K562 (cell line): ENCODE data around the gene FAM177B. TPM values are rescaled to one million over a fixed set of nuclear protein-coding genes. Genes with fewer than 3 reads are reported as not detected.

Experiments used
- CCAR2 ChIP-seq: fragments of 200-400 bp; formaldehyde crosslinking; IDR thresholded peaks from 2 replicates; pipeline ENCODE4 v1.6.1; 2017; ENCODE audit warnings: mild to moderate bottlenecking, low read depth, low read length
- ELF2 ChIP-seq: fragments of 250-450 bp; sonication (Bioruptor Pico); IDR thresholded peaks from 2 replicates; pipeline ENCODE4 v1.5.0; 2021; ENCODE audit warnings: mild to moderate bottlenecking
- ESRRA ChIP-seq: fragments of 450-650 bp; IDR thresholded peaks from 2 replicates; pipeline ENCODE4 v1.6.1; 2014; ENCODE audit warnings: low read depth, mild to moderate bottlenecking, moderate library complexity, borderline replicate concordance
- KHSRP ChIP-seq: fragments of 450-650 bp; IDR thresholded peaks from 2 replicates; pipeline ENCODE4 v1.6.1; 2017
- MAFF ChIP-seq: IDR thresholded peaks from 2 replicates; pipeline ENCODE4 v1.6.1; 2012; ENCODE audit warnings: low read length, improper control_type of control experiment
- MCM3 ChIP-seq: fragments of 450-650 bp; IDR thresholded peaks from 2 replicates; pipeline ENCODE4 v1.6.1; 2016
- NCOA1 ChIP-seq: fragments of 450-650 bp; IDR thresholded peaks from 2 replicates; pipeline ENCODE4 v1.6.1; 2016; ENCODE audit warnings: low read depth
- PHB ChIP-seq: fragments of 250-450 bp; sonication (Bioruptor Pico); IDR thresholded peaks from 2 replicates; pipeline ENCODE4 v1.5.0; 2021
- SMAD4 ChIP-seq: fragments of 250-450 bp; sonication (Bioruptor Pico); conservative IDR thresholded peaks from 2 replicates; pipeline ENCODE4 v1.8.0; 2021; ENCODE audit warnings: inconsistent platforms, mild to moderate bottlenecking, moderate library complexity
- SRSF9 ChIP-seq: fragments of 200-400 bp; formaldehyde crosslinking; IDR thresholded peaks from 2 replicates; pipeline ENCODE4 v1.6.1; 2017; ENCODE audit warnings: low read depth, low read length, borderline replicate concordance
- TARDBP ChIP-seq: fragments of 450-650 bp; IDR thresholded peaks from 2 replicates; pipeline ENCODE4 v1.6.1; 2016
- TBP ChIP-seq: optimal IDR thresholded peaks from 2 replicates; pipeline ENCODE3; 2011; ENCODE audit warnings: low read depth, low read length, improper control_type of control experiment
- ZNF717 ChIP-seq: fragments of 250-450 bp; sonication (Bioruptor Pico); IDR thresholded peaks from 2 replicates; pipeline ENCODE4 v1.5.0; 2021
- ZNF778 ChIP-seq: fragments of 450-650 bp; formaldehyde crosslinking; IDR thresholded peaks from 2 replicates; pipeline ENCODE4 v1.4.0; 2020; ENCODE audit warnings: mild to moderate bottlenecking, moderate library complexity
- polyA plus RNA-seq, 8 experiments: library from polyadenylated mRNA; depleted of rRNA in 4 of 8; stranded (reverse) in 5 of 8; unstranded in 3 of 8; fragments of >200 nt; fragmentation: Nextera tagmentation in 2 of 8; fragmentation: Illumina TruSeq in 1 of 8; extraction: Ambion mirVana in 2 of 8; extraction: Trizol in 1 of 8; gene quantifications; 2 replicates each; pipeline versions ENCODE4 v1.2.1 to v1.2.3, GENCODE V29; 2011 to 2014; ENCODE audit warnings: inconsistent platforms in 1 of 8, missing spikeins in 1 of 8
- total RNA-seq, 7 experiments: library from RNA; depleted of rRNA in 6 of 7; stranded (reverse); fragments of >200 nt in 6 of 7; fragmentation: Illumina TruSeq in 2 of 7; extraction: Trizol in 2 of 7; gene quantifications; 2 replicates each; pipeline versions ENCODE4 v1.2.1 to v1.2.3, GENCODE V29; 2011 to 2021; ENCODE audit warnings: low replicate concordance in 1 of 7
- TF ChIP-seq, protein P1 (sequence below): sonication (generic); formaldehyde crosslinking; IDR thresholded peaks from 2 replicates; pipeline ENCODE4 v1.8.1; 2023; ENCODE audit warnings: mild to moderate bottlenecking, missing genetic modification reagents, moderate library complexity
- TF ChIP-seq, protein P2 (sequence below): fragments of 450-650 bp; IDR thresholded peaks from 2 replicates; pipeline ENCODE4 v1.6.1; 2016
- TF ChIP-seq, protein P3 (sequence below): fragments of 450-650 bp; IDR thresholded peaks from 2 replicates; pipeline ENCODE4 v1.6.1; 2017; ENCODE audit warnings: antibody characterized with exemption, mild to moderate bottlenecking
- TF ChIP-seq, protein P4 (sequence below): fragments of 450-650 bp; IDR thresholded peaks from one replicate; pipeline ENCODE4 v1.6.1; 2018; ENCODE audit warnings: mild to moderate bottlenecking, moderate library complexity; ENCODE audit not compliant: partially characterized antibody
- TF ChIP-seq, protein P5 (sequence below), 3 experiments: fragments of 200-800 bp in 1 of 3; sonication (Bioruptor generic) in 1 of 3; sonication (generic) in 1 of 3; formaldehyde crosslinking in 1 of 3; IDR thresholded peaks; 2 replicates each; pipeline versions ENCODE4 v1.6.1 to v1.8.0; 2016 to 2022; ENCODE audit warnings: mild to moderate bottlenecking in 2 of 3, missing compliant biosample characterization in 2 of 3, missing genetic modification characterization in 2 of 3, missing genetic modification reagents in 1 of 3
- TF ChIP-seq, protein P6 (sequence below): sonication (generic); formaldehyde crosslinking; IDR thresholded peaks from 2 replicates; pipeline ENCODE4 v1.9.0; 2022; ENCODE audit warnings: mild to moderate bottlenecking, missing genetic modification reagents

The FAM177B gene
- total and polyA plus RNA-seq, 9 of the 15 experiments (the other 6 are each of a cell fraction or from before 2014, with no cell fraction given): not detected

DNA sequence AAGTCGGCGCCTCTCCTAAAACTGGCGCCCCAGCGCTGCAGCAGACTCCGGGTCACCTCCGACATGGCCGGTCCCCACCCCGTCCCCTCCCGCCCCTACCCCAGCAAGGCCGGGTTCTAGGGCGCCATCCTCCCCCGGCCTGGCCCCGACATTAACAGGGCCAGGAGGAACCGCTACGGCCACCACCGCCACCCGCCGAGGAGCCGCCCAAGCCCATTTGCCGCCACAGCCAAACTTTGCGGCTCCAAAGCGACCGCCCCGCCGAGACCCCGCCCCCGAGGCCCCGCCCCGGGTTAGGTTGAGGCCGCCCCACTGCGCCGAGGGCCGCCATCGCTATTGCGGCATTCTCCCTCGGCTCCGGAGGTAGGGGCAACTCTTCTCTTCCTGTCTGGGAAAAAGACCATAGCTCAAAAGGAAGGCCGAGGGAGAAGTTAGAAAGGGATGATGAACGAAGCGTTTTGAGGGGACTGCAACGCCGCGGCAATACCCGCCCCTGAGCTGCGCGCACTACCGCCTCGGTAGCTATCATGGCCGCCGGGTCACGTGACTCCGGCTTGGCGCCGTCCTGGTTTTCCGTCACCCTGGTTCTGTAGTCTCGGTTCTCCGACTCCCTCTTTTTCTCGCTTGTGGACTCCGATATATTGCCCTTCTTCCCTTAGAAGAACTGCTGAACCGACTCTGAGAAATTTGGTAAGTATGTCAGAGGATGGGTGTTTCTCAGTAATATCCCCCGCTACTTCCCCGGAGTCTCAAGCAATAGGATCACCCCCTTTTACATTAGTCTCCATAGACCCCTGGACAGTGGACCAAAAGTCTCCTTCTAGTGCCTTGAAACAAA is 24.5 kb upstream of the FAM177B start, which contains the start of the genes AIDA and BROX (continued):
- TF ChIP-seq MAFF (no peak), MCM3 (no peak), NCOA1 (0 out of 2 replicates have a peak, but pooled peaks have one; percentile 11), SRSF9 (no peak), ZNF778 (CRISPR knock-in tag) (no peak), TBP (no peak), TARDBP (peak; percentile 80; the same call in 1 of the 2 replicates), CCAR2 (no peak), ELF2 (peak; percentile 100), PHB (CRISPR knock-in tag) (no peak), ZNF717 (CRISPR knock-in tag) (no peak), KHSRP (no peak), ESRRA (no peak), SMAD4 (CRISPR knock-in tag) (peak; percentile 54)
- TF ChIP-seq, protein P1, sequence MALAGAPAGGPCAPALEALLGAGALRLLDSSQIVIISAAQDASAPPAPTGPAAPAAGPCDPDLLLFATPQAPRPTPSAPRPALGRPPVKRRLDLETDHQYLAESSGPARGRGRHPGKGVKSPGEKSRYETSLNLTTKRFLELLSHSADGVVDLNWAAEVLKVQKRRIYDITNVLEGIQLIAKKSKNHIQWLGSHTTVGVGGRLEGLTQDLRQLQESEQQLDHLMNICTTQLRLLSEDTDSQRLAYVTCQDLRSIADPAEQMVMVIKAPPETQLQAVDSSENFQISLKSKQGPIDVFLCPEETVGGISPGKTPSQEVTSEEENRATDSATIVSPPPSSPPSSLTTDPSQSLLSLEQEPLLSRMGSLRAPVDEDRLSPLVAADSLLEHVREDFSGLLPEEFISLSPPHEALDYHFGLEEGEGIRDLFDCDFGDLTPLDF (CRISPR knock-in tag): peak; percentile 65
- TF ChIP-seq, protein P2, sequence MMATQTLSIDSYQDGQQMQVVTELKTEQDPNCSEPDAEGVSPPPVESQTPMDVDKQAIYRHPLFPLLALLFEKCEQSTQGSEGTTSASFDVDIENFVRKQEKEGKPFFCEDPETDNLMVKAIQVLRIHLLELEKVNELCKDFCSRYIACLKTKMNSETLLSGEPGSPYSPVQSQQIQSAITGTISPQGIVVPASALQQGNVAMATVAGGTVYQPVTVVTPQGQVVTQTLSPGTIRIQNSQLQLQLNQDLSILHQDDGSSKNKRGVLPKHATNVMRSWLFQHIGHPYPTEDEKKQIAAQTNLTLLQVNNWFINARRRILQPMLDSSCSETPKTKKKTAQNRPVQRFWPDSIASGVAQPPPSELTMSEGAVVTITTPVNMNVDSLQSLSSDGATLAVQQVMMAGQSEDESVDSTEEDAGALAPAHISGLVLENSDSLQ: no peak
- TF ChIP-seq, protein P3, sequence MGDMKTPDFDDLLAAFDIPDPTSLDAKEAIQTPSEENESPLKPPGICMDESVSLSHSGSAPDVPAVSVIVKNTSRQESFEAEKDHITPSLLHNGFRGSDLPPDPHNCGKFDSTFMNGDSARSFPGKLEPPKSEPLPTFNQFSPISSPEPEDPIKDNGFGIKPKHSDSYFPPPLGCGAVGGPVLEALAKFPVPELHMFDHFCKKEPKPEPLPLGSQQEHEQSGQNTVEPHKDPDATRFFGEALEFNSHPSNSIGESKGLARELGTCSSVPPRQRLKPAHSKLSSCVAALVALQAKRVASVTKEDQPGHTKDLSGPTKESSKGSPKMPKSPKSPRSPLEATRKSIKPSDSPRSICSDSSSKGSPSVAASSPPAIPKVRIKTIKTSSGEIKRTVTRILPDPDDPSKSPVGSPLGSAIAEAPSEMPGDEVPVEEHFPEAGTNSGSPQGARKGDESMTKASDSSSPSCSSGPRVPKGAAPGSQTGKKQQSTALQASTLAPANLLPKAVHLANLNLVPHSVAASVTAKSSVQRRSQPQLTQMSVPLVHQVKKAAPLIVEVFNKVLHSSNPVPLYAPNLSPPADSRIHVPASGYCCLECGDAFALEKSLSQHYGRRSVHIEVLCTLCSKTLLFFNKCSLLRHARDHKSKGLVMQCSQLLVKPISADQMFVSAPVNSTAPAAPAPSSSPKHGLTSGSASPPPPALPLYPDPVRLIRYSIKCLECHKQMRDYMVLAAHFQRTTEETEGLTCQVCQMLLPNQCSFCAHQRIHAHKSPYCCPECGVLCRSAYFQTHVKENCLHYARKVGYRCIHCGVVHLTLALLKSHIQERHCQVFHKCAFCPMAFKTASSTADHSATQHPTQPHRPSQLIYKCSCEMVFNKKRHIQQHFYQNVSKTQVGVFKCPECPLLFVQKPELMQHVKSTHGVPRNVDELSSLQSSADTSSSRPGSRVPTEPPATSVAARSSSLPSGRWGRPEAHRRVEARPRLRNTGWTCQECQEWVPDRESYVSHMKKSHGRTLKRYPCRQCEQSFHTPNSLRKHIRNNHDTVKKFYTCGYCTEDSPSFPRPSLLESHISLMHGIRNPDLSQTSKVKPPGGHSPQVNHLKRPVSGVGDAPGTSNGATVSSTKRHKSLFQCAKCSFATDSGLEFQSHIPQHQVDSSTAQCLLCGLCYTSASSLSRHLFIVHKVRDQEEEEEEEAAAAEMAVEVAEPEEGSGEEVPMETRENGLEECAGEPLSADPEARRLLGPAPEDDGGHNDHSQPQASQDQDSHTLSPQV: no peak
- TF ChIP-seq, protein P4, sequence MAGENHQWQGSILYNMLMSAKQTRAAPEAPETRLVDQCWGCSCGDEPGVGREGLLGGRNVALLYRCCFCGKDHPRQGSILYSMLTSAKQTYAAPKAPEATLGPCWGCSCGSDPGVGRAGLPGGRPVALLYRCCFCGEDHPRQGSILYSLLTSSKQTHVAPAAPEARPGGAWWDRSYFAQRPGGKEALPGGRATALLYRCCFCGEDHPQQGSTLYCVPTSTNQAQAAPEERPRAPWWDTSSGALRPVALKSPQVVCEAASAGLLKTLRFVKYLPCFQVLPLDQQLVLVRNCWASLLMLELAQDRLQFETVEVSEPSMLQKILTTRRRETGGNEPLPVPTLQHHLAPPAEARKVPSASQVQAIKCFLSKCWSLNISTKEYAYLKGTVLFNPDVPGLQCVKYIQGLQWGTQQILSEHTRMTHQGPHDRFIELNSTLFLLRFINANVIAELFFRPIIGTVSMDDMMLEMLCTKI: no peak
- TF ChIP-seq, protein P5, sequence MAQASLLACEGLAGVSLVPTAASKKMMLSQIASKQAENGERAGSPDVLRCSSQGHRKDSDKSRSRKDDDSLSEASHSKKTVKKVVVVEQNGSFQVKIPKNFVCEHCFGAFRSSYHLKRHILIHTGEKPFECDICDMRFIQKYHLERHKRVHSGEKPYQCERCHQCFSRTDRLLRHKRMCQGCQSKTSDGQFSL (CRISPR knock-in tag; IDR thresholded peaks at IDR 0.05): 0 out of 2 replicates have a peak, but pooled peaks have one; percentile 43
- TF ChIP-seq, protein P5 (tag; IDR thresholded peaks at IDR 0.05): no peak
- TF ChIP-seq, protein P6, sequence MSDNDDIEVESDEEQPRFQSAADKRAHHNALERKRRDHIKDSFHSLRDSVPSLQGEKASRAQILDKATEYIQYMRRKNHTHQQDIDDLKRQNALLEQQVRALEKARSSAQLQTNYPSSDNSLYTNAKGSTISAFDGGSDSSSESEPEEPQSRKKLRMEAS (CRISPR knock-in tag): no peak; the same call in 1 of the 2 replicates
